ENCODE measurements around the gene ADARB2.
A peak's percentile ranks its signal among the peaks of the same experiment; 100 is the strongest.

ADARB2 gene

DNA sequence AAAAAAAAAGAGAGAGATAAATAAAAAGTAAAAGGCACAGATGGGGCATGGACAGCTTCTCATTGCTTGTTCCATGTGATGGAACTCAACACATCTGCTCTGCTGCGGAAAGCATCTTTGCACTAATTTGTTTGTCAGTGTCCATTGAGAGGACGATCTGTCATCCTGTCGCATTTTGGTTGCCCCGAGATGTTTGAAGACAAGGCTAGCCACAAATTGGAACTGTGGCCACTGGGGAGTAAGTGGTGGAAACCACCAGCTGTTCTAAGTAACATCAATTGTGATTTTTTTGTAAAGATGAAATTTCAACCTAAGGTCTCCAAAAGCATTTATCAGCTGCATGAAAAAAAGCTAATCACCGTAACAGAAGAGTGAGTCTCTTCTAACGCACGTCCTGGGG lies 312.7 kb downstream of the ADARB2 start:
- ChIA-PET CTCF (no interaction called here), POLR2A (no interaction called here)
- no peak for DNase-seq (ENCODE audit: extremely low spot score)
- TF ChIP-seq, protein P1, sequence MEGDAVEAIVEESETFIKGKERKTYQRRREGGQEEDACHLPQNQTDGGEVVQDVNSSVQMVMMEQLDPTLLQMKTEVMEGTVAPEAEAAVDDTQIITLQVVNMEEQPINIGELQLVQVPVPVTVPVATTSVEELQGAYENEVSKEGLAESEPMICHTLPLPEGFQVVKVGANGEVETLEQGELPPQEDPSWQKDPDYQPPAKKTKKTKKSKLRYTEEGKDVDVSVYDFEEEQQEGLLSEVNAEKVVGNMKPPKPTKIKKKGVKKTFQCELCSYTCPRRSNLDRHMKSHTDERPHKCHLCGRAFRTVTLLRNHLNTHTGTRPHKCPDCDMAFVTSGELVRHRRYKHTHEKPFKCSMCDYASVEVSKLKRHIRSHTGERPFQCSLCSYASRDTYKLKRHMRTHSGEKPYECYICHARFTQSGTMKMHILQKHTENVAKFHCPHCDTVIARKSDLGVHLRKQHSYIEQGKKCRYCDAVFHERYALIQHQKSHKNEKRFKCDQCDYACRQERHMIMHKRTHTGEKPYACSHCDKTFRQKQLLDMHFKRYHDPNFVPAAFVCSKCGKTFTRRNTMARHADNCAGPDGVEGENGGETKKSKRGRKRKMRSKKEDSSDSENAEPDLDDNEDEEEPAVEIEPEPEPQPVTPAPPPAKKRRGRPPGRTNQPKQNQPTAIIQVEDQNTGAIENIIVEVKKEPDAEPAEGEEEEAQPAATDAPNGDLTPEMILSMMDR (IDR thresholded peaks at IDR 0.05; ENCODE audit: control extremely low read depth, extremely low read depth, low read depth, missing control alignments): no peak

GRCh38 chr10:1423676-1424253 lies 313.6 kb downstream of the ADARB2 start:
- CTCF ChIA-PET: no interaction called here
- TF ChIP-seq, protein P1 (IDR thresholded peaks at IDR 0.05; ENCODE audit: control extremely low read depth, extremely low read depth, low read depth, missing control alignments): no peak
- POLR2A ChIA-PET: no interaction called here
- DNase-seq (ENCODE audit: extremely low spot score): no peak

DNA sequence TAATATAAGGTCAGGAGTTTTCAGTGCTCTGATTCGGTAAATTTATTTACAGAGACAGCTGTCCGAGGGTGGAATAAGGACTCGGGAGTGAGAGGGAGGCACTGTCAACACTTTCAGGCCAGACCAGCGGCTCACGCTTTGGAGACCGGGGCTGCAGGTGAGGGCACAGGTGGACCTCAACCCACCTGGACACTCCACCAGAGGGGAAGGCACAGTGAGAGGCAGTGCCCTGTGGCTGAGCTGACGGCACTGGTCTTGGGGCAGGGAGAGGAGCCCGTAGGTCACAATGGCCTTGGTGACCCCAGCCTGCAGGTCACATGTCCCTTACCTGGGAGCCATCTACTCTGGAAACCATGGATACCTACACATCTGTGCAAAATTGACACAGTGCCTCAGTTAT lies 315.1 kb downstream of the ADARB2 start:
- no peak for DNase-seq (ENCODE audit: extremely low spot score)
- CTCF ChIA-PET: interaction anchor here (1.0 to 3.1 kb wide), 5 partner anchors 10 to 293 kb away, joined by 3 to 20 read pairs (median 5); no protein-coding TSS in a partner anchor
- TF ChIP-seq, protein P1 (IDR thresholded peaks at IDR 0.05; ENCODE audit: control extremely low read depth, extremely low read depth, low read depth, missing control alignments): no peak
- POLR2A ChIA-PET: no interaction called here

GRCh38 chr10:1420661-1421362 lies 316.5 kb downstream of the ADARB2 start:
- CTCF ChIA-PET: interaction anchor here (0.9 to 3.1 kb wide), 15 partner anchors 9 to 294 kb away, joined by 3 to 20 read pairs (median 5); no protein-coding TSS in a partner anchor
- TF ChIP-seq, protein P1 (IDR thresholded peaks at IDR 0.05; ENCODE audit: control extremely low read depth, extremely low read depth, low read depth, missing control alignments): peak; percentile 83
- POLR2A ChIA-PET: no interaction called here
- DNase-seq (ENCODE audit: extremely low spot score): peak; percentile 82

DNA sequence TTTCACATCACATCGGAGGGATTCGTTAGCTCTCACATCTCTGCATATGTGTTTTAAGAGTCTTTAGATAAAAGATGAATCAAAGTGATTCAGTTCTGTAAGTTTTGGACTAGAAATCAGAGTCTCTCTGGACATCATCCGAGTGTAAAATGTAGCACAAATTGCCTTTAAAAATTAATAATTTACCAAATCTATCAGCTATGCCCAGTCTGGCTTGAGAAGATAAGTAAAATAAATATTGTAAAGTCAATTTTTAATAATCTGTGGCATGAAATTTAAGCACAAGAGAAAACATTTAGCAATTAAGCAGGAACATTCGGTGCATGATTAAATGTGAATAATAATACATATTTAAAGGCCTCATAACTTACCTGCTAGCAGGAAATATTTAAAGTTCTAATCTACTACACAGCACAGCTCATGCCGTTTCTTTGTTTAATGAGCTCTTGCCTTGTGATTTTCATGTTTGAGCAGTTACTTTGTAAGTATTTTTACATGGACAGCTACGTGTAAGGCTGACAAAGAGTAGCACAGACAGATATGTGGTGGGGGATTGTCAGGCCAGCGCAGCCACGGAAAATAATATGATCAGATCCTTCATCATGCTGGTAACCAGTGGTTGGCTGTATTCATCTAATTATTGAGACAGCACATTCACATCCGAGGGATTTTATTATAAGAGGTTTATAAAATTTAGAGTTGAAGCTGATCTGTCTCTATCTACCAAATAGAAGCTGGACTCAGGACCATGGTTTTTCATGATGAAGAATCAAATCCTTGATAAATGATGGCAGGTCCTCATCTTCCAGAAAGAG lies 317.3 kb downstream of the ADARB2 start:
- DNase-seq (ENCODE audit: extremely low spot score): no peak
- ChIA-PET CTCF (interaction anchor here (1.1 to 3.1 kb wide), 14 partner anchors 8 to 295 kb away, joined by 3 to 20 read pairs (median 5); no protein-coding TSS in a partner anchor), POLR2A (no interaction called here)
- TF ChIP-seq, protein P1 (IDR thresholded peaks at IDR 0.05; ENCODE audit: control extremely low read depth, extremely low read depth, low read depth, missing control alignments): no peak

GRCh38 chr10:1418031-1418550 lies 319.2 kb downstream of the ADARB2 start:
- ChIA-PET POLR2A (no interaction called here), CTCF (no interaction called here)
- DNase-seq (ENCODE audit: extremely low spot score): no peak
- TF ChIP-seq, protein P1 (IDR thresholded peaks at IDR 0.05; ENCODE audit: control extremely low read depth, extremely low read depth, low read depth, missing control alignments): no peak

All from GM10248 (cell line).